K562 (cell line): ENCODE data around the gene MARK2. TPM values are rescaled to one million over a fixed set of nuclear protein-coding genes. Genes with fewer than 3 reads are reported as not detected.

Experiments used
- BDP1 ChIP-seq: IDR thresholded peaks from 3 replicates; pipeline ENCODE4 v1.6.1; 2011; ENCODE audit not compliant: insufficient read length, insufficient read depth
- CHD2 ChIP-seq: IDR thresholded peaks from 2 replicates; pipeline ENCODE4 v1.6.1; 2011; ENCODE audit warnings: low read depth, low read length
- E2F3 ChIP-seq: fragments of 250-450 bp; sonication (Bioruptor Pico); IDR thresholded peaks from 2 replicates; pipeline ENCODE4 v1.4.0; 2020; ENCODE audit warnings: mild to moderate bottlenecking
- ERF ChIP-seq: fragments of 450-650 bp; formaldehyde crosslinking; IDR thresholded peaks from 2 replicates; pipeline ENCODE4 v1.4.0; 2020; ENCODE audit warnings: mild to moderate bottlenecking, mixed read lengths
- EWSR1 ChIP-seq: fragments of 450-650 bp; IDR thresholded peaks from 2 replicates; pipeline ENCODE4 v1.6.1; 2018; ENCODE audit warnings: borderline replicate concordance, mild to moderate bottlenecking, low read depth, moderate library complexity; ENCODE audit not compliant: partially characterized antibody
- FOXK1 ChIP-seq: sonication (generic); formaldehyde crosslinking; IDR thresholded peaks from 2 replicates; pipeline ENCODE4 v1.8.0; 2022; ENCODE audit warnings: missing genetic modification reagents, mild to moderate bottlenecking, borderline replicate concordance
- GTF2E2 ChIP-seq: fragments of 200-800 bp; sonication (Bioruptor generic); IDR thresholded peaks from 2 replicates; pipeline ENCODE4 v1.6.1; 2016; ENCODE audit warnings: missing genetic modification characterization, missing compliant biosample characterization
- HDAC6 ChIP-seq: IDR thresholded peaks from 2 replicates; pipeline ENCODE4 v1.6.1; 2012; ENCODE audit warnings: low read depth, mild to moderate bottlenecking, control low read depth, inconsistent platforms, low read length, moderate library complexity
- MCM7 ChIP-seq, 2 experiments: fragments of 450-650 bp; IDR thresholded peaks; 2 replicates each; pipeline ENCODE4 v1.6.1; 2016 to 2018
- NBN ChIP-seq: fragments of 450-650 bp; IDR thresholded peaks from 2 replicates; pipeline ENCODE4 v1.6.1; 2016; ENCODE audit warnings: low read depth, mild to moderate bottlenecking
- PCBP1 ChIP-seq: fragments of 200-400 bp; formaldehyde crosslinking; IDR thresholded peaks from 2 replicates; pipeline ENCODE4 v1.6.1; 2018; ENCODE audit warnings: mild to moderate bottlenecking, low read depth, low read length; ENCODE audit not compliant: poor library complexity, severe bottlenecking
- PML ChIP-seq: IDR thresholded peaks from 2 replicates; pipeline ENCODE4 v1.6.1; 2012; ENCODE audit warnings: low read length, inconsistent platforms
- RCOR1 ChIP-seq, 2 experiments: IDR thresholded peaks; 2 replicates each; pipeline ENCODE4 v1.6.1; 2012; ENCODE audit warnings: low read depth in 2 of 2, low read length in 2 of 2, borderline replicate concordance in 1 of 2, improper control_type of control experiment in 1 of 2
- SIRT6 ChIP-seq: IDR thresholded peaks from one replicate; pipeline ENCODE4 v1.6.1; 2012; ENCODE audit warnings: low read depth, mild to moderate bottlenecking, control low read depth, inconsistent platforms, low read length, moderate library complexity
- STAG1 ChIP-seq: sonication (generic); formaldehyde crosslinking; IDR thresholded peaks from 2 replicates; pipeline ENCODE4 v1.5.0; 2020; ENCODE audit warnings: missing genetic modification reagents, borderline replicate concordance
- ZBTB1 ChIP-seq: sonication (generic); formaldehyde crosslinking; IDR thresholded peaks from 2 replicates; pipeline ENCODE4 v1.8.1; 2023; ENCODE audit warnings: missing genetic modification reagents, low read depth, mild to moderate bottlenecking, borderline replicate concordance
- ZNF239 ChIP-seq: fragments of 250-450 bp; sonication (Bioruptor Pico); IDR thresholded peaks from 2 replicates; pipeline ENCODE4 v1.4.0; 2020; ENCODE audit warnings: mild to moderate bottlenecking
- ZNF263 ChIP-seq: sonication (generic); formaldehyde crosslinking; IDR thresholded peaks from 2 replicates; pipeline ENCODE4 v1.8.0; 2022; ENCODE audit warnings: mild to moderate bottlenecking, missing genetic modification reagents, borderline replicate concordance
- ZNF316 ChIP-seq: fragments of 450-650 bp; IDR thresholded peaks from 2 replicates; pipeline ENCODE4 v1.6.1; 2016
- ZNF75A ChIP-seq: fragments of 450-650 bp; formaldehyde crosslinking; IDR thresholded peaks from 2 replicates; pipeline ENCODE4 v1.4.0; 2020; ENCODE audit warnings: mild to moderate bottlenecking
- polyA plus RNA-seq, 8 experiments: library from polyadenylated mRNA; depleted of rRNA in 4 of 8; stranded (reverse) in 5 of 8; unstranded in 3 of 8; fragments of >200 nt; fragmentation: Nextera tagmentation in 2 of 8; fragmentation: Illumina TruSeq in 1 of 8; extraction: Ambion mirVana in 2 of 8; extraction: Trizol in 1 of 8; gene quantifications; 2 replicates each; pipeline versions ENCODE4 v1.2.1 to v1.2.3, GENCODE V29; 2011 to 2014; ENCODE audit warnings: inconsistent platforms in 1 of 8, missing spikeins in 1 of 8
- total RNA-seq, 7 experiments: library from RNA; depleted of rRNA in 6 of 7; stranded (reverse); fragments of >200 nt in 6 of 7; fragmentation: Illumina TruSeq in 2 of 7; extraction: Trizol in 2 of 7; gene quantifications; 2 replicates each; pipeline versions ENCODE4 v1.2.1 to v1.2.3, GENCODE V29; 2011 to 2021; ENCODE audit warnings: low replicate concordance in 1 of 7
- TF ChIP-seq, protein P1 (sequence below): fragments of 150-350 bp; IDR thresholded peaks from 2 replicates; pipeline ENCODE4 v1.6.1; 2014; ENCODE audit warnings: low read depth, mild to moderate bottlenecking, low read length, borderline replicate concordance
- TF ChIP-seq, protein P2 (sequence below): sonication (generic); formaldehyde crosslinking; IDR thresholded peaks from 2 replicates; pipeline ENCODE4 v1.8.0; 2022; ENCODE audit warnings: mild to moderate bottlenecking, missing genetic modification reagents

The MARK2 gene
- total and polyA plus RNA-seq, 9 of the 15 experiments (the other 6 are each of a cell fraction or from before 2014, with no cell fraction given): 0.32 to 43.5 (median 15.1) TPM

DNA sequence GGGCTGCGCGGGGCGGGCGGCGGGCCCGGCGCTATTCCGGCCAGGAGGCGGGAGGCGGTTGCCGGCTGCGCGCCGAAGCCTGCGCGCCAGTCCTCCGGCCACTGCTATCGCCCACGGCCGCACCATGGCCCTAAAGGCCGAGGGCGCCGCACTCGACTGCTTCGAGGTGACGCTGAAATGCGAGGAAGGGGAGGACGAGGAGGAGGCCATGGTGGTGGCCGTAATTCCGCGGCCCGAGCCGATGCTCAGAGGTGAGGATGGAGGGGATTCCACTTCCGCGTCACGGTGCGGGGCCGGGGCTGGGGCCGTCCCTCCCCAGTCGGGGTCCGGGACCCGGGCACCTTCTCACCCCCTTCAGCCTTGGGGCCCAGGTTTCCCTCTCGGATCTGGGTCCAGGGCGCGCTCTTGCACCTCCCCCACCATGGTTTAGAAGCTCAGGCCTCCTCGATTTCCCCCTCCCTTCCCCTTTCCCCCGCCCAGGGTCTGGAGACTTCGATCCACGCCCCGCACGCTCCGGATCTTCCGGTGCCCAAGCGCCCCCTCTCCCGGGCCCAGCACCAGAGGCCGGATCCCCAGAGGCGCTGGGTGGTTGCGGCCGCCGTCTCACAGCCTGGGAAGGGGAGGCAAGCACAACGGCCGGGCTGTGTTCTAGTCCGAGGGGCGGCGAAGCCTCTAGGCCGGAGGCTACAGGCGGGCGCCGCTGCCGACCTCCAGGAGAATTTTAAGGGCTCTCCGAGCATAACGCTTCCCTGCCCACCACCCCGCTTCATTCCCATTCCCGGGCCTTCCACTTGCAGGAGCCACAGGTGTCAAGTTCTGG lies 25.1 kb upstream of the MARK2 start (continued):
- TF ChIP-seq EWSR1: no peak
- TF ChIP-seq NBN: no peak
- no peak for TF ChIP-seq HDAC6
- peak; percentile 86 for TF ChIP-seq PCBP1
- 0 out of 2 replicates have a peak, but pooled peaks have one; percentile 58 for TF ChIP-seq ZBTB1 (CRISPR knock-in tag)
- no peak for TF ChIP-seq SIRT6
- no peak for TF ChIP-seq E2F3 (CRISPR knock-in tag)
- peak; percentile 45; the same call in 1 of the 2 replicates for TF ChIP-seq ZNF263 (CRISPR knock-in tag)
- TF ChIP-seq, protein P1, sequence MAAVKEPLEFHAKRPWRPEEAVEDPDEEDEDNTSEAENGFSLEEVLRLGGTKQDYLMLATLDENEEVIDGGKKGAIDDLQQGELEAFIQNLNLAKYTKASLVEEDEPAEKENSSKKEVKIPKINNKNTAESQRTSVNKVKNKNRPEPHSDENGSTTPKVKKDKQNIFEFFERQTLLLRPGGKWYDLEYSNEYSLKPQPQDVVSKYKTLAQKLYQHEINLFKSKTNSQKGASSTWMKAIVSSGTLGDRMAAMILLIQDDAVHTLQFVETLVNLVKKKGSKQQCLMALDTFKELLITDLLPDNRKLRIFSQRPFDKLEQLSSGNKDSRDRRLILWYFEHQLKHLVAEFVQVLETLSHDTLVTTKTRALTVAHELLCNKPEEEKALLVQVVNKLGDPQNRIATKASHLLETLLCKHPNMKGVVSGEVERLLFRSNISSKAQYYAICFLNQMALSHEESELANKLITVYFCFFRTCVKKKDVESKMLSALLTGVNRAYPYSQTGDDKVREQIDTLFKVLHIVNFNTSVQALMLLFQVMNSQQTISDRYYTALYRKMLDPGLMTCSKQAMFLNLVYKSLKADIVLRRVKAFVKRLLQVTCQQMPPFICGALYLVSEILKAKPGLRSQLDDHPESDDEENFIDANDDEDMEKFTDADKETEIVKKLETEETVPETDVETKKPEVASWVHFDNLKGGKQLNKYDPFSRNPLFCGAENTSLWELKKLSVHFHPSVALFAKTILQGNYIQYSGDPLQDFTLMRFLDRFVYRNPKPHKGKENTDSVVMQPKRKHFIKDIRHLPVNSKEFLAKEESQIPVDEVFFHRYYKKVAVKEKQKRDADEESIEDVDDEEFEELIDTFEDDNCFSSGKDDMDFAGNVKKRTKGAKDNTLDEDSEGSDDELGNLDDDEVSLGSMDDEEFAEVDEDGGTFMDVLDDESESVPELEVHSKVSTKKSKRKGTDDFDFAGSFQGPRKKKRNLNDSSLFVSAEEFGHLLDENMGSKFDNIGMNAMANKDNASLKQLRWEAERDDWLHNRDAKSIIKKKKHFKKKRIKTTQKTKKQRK: no peak
- TF ChIP-seq ZNF239 (CRISPR knock-in tag): no peak
- TF ChIP-seq ZNF75A: no peak
- no peak for TF ChIP-seq FOXK1 (CRISPR knock-in tag)
- TF ChIP-seq ERF: no peak
- no peak for TF ChIP-seq PML
- TF ChIP-seq, protein P2, sequence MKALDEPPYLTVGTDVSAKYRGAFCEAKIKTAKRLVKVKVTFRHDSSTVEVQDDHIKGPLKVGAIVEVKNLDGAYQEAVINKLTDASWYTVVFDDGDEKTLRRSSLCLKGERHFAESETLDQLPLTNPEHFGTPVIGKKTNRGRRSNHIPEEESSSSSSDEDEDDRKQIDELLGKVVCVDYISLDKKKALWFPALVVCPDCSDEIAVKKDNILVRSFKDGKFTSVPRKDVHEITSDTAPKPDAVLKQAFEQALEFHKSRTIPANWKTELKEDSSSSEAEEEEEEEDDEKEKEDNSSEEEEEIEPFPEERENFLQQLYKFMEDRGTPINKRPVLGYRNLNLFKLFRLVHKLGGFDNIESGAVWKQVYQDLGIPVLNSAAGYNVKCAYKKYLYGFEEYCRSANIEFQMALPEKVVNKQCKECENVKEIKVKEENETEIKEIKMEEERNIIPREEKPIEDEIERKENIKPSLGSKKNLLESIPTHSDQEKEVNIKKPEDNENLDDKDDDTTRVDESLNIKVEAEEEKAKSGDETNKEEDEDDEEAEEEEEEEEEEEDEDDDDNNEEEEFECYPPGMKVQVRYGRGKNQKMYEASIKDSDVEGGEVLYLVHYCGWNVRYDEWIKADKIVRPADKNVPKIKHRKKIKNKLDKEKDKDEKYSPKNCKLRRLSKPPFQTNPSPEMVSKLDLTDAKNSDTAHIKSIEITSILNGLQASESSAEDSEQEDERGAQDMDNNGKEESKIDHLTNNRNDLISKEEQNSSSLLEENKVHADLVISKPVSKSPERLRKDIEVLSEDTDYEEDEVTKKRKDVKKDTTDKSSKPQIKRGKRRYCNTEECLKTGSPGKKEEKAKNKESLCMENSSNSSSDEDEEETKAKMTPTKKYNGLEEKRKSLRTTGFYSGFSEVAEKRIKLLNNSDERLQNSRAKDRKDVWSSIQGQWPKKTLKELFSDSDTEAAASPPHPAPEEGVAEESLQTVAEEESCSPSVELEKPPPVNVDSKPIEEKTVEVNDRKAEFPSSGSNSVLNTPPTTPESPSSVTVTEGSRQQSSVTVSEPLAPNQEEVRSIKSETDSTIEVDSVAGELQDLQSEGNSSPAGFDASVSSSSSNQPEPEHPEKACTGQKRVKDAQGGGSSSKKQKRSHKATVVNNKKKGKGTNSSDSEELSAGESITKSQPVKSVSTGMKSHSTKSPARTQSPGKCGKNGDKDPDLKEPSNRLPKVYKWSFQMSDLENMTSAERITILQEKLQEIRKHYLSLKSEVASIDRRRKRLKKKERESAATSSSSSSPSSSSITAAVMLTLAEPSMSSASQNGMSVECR (CRISPR knock-in tag): no peak
- no peak for TF ChIP-seq CHD2
- no peak for TF ChIP-seq BDP1
- TF ChIP-seq STAG1: no peak
- TF ChIP-seq RCOR1 (IDR thresholded peaks at IDR 0.05; ENCODE audit: borderline replicate concordance in 1 of 2, low read depth in 2 of 2, low read length in 2 of 2): no peak
- no peak for TF ChIP-seq ZNF316
- TF ChIP-seq GTF2E2 (tag): no peak
- TF ChIP-seq MCM7 (IDR thresholded peaks at IDR 0.05): no peak
